A549 (cell line): ENCODE data around the gene LRIF1. TPM values are rescaled to one million over a fixed set of nuclear protein-coding genes. Genes with fewer than 3 reads are reported as not detected.

Experiments
- ATAC-seq, 2 experiments: fragments of 200-7000 bp in 1 of 2; fragments of >200 bp in 1 of 2; cut with Nextera tagmentation in 1 of 2; cut with Tn5 transposase in 1 of 2; 3 replicates each; pipeline versions ENCODE4 v1.8.0 to v1.9.1; 2018 to 2020; ENCODE audit warnings: mild to moderate bottlenecking in 1 of 2, moderate library complexity in 1 of 2
- CTCF ChIA-PET: fragments of 300-600 bp; sonication (Branson Sonifier 250); formaldehyde crosslinking; extraction: SDS; loops from one replicate; lab custom pipeline; 2021; ENCODE audit warnings: antibody characterized with exemption, inconsistent platforms; lab: Yijun Ruan, JAX
- POLR2A ChIA-PET: fragments of 350-600 bp; formaldehyde crosslinking; extraction: SDS; loops from one replicate; lab custom pipeline; 2021; ENCODE audit warnings: antibody characterized with exemption, inconsistent platforms; lab: Yijun Ruan, JAX
- DNase-seq, 2 experiments: peaks; one replicate each; pipeline versions ENCODE4 v3.0.0 to v3.0.0-alpha.2; 2011 to 2016; ENCODE audit warnings: low read depth in 1 of 2, low spot score in 1 of 2
- FAIRE-seq: peaks from 2 replicates; lab custom pipeline; 2011; peaks lifted over from hg19 to GRCh38; lab: Jason Lieb, UNC
- H3K27ac ChIP-seq, 2 experiments: fragments of >200 bp; sonication (Bioruptor Twin); formaldehyde crosslinking; 3 replicates each; pipeline ENCODE4 v1.5.1; 2016 to 2017
- H3K4me1 ChIP-seq: fragments of >200 bp; sonication (Bioruptor Twin); formaldehyde crosslinking; 3 replicates; pipeline ENCODE4 v1.6.1; 2016
- H3K4me2 ChIP-seq: fragments of >200 bp; sonication (Bioruptor Twin); formaldehyde crosslinking; 3 replicates; pipeline ENCODE4 v1.6.1; 2016
- H3K4me3 ChIP-seq: fragments of >200 bp; sonication (Bioruptor Twin); formaldehyde crosslinking; 3 replicates; pipeline ENCODE4 v1.5.1; 2016
- H3K9me3 ChIP-seq: fragments of >200 bp; sonication (Bioruptor Twin); formaldehyde crosslinking; 3 replicates; pipeline ENCODE4 v1.6.1; 2016
- CBX8 ChIP-seq: fragments of 200-600 bp; sonication (generic); IDR thresholded peaks from 2 replicates; pipeline ENCODE4 v1.6.1; 2016
- CHD2 ChIP-seq: fragments of 150-350 bp; IDR thresholded peaks from 2 replicates; pipeline ENCODE4 v1.6.1; 2014; ENCODE audit warnings: low read length; ENCODE audit not compliant: partially characterized antibody
- CHD4 ChIP-seq: fragments of 200-600 bp; sonication (generic); IDR thresholded peaks from 2 replicates; pipeline ENCODE4 v1.6.1; 2016; ENCODE audit warnings: antibody characterized with exemption, mild to moderate bottlenecking, borderline replicate concordance
- E2F6 ChIP-seq: IDR thresholded peaks from 2 replicates; pipeline ENCODE4 v1.6.1; 2012; ENCODE audit warnings: low read depth, borderline replicate concordance
- EP300 ChIP-seq, 2 experiments: fragments of >200 bp; sonication (Bioruptor Twin); formaldehyde crosslinking; IDR thresholded peaks; 2 replicates in 1 of 2; 3 replicates in 1 of 2; pipeline ENCODE4 v1.6.1; 2016 to 2017
- FOSB ChIP-seq: fragments of 250-450 bp; sonication (Bioruptor Pico); IDR thresholded peaks from 2 replicates; pipeline ENCODE4 v1.5.0; 2020; ENCODE audit warnings: mild to moderate bottlenecking, moderate library complexity
- FOSL2 ChIP-seq, 2 experiments: fragments of 450-650 bp in 1 of 2; fragments of >200 bp in 1 of 2; sonication (Bioruptor Twin) in 1 of 2; formaldehyde crosslinking; IDR thresholded peaks; 2 replicates each; pipeline versions ENCODE4 v1.5.0 to v1.6.1; 2016 to 2020; ENCODE audit warnings: mild to moderate bottlenecking in 1 of 2, moderate library complexity in 1 of 2
- FOXS1 ChIP-seq: fragments of 250-450 bp; sonication (Bioruptor Pico); IDR thresholded peaks from 2 replicates; pipeline ENCODE4 v1.5.0; 2020; ENCODE audit warnings: mild to moderate bottlenecking, moderate library complexity
- HES2 ChIP-seq: fragments of >200 bp; sonication (Bioruptor Twin); formaldehyde crosslinking; IDR thresholded peaks from 2 replicates; pipeline ENCODE4 v1.6.1; 2016
- HOXA7 ChIP-seq: fragments of 250-450 bp; sonication (Bioruptor Pico); IDR thresholded peaks from 2 replicates; pipeline ENCODE4 v1.5.0; 2020; ENCODE audit warnings: mild to moderate bottlenecking, moderate library complexity
- JUN ChIP-seq, 2 experiments: fragments of >200 bp; sonication (Bioruptor Twin); formaldehyde crosslinking; IDR thresholded peaks; 2 replicates in 1 of 2; 3 replicates in 1 of 2; pipeline ENCODE4 v1.6.1; 2016 to 2017
- KDM1A ChIP-seq: fragments of 200-600 bp; sonication (generic); IDR thresholded peaks from 2 replicates; pipeline ENCODE4 v1.6.1; 2016; ENCODE audit warnings: low read depth, mild to moderate bottlenecking
- MAZ ChIP-seq: fragments of 150-350 bp; IDR thresholded peaks from 2 replicates; pipeline ENCODE4 v1.6.1; 2014; ENCODE audit warnings: antibody characterized with exemption, low read depth, low read length, borderline replicate concordance
- MYC ChIP-seq: IDR thresholded peaks from 2 replicates; pipeline ENCODE4 v1.6.1; 2012; ENCODE audit warnings: mild to moderate bottlenecking, inconsistent platforms, low read length, improper control_type of control experiment, borderline replicate concordance
- NPAS2 ChIP-seq: fragments of 250-450 bp; sonication (Bioruptor Pico); IDR thresholded peaks from 2 replicates; pipeline ENCODE4 v1.8.0; 2022; ENCODE audit warnings: mild to moderate bottlenecking, moderate library complexity, borderline replicate concordance
- PBX3 ChIP-seq: IDR thresholded peaks from 2 replicates; pipeline ENCODE4 v1.6.1; 2012
- PHF8 ChIP-seq: fragments of 200-600 bp; sonication (generic); IDR thresholded peaks from 2 replicates; pipeline ENCODE4 v1.6.1; 2016; ENCODE audit warnings: low read depth, mild to moderate bottlenecking, antibody characterized with exemption, moderate library complexity, borderline replicate concordance
- POLR2A ChIP-seq: IDR thresholded peaks from 2 replicates; pipeline ENCODE4 v1.6.1; 2012; ENCODE audit warnings: mild to moderate bottlenecking, low read length
- POLR2AphosphoS2 ChIP-seq: conservative IDR thresholded peaks from 2 replicates; pipeline ENCODE4 v1.6.1; 2012; ENCODE audit warnings: low read length, improper control_type of control experiment, inconsistent platforms
- RAD21 ChIP-seq, 2 experiments: fragments of >200 bp in 1 of 2; sonication (Bioruptor Twin) in 1 of 2; formaldehyde crosslinking in 1 of 2; IDR thresholded peaks in 1 of 2; conservative IDR thresholded peaks in 1 of 2; 2 replicates in 1 of 2; 3 replicates in 1 of 2; pipeline ENCODE4 v1.6.1; 2012 to 2018; ENCODE audit warnings: inconsistent platforms in 1 of 2
- RCOR1 ChIP-seq: fragments of 150-350 bp; IDR thresholded peaks from 2 replicates; pipeline ENCODE4 v1.6.1; 2014; ENCODE audit warnings: antibody characterized with exemption, low read length, low read depth
- REST ChIP-seq: fragments of 200-600 bp; sonication (generic); IDR thresholded peaks from 2 replicates; pipeline ENCODE4 v1.6.1; 2016; ENCODE audit warnings: antibody characterized with exemption, mild to moderate bottlenecking, moderate library complexity
- SMC3 ChIP-seq: fragments of >200 bp; sonication (Bioruptor Twin); formaldehyde crosslinking; IDR thresholded peaks from 3 replicates; pipeline ENCODE4 v1.6.1; 2018; ENCODE audit warnings: inconsistent platforms
- USF2 ChIP-seq: fragments of 450-650 bp; IDR thresholded peaks from 2 replicates; pipeline ENCODE4 v1.6.1; 2014; ENCODE audit warnings: antibody characterized with exemption
- WGBS: methylation state at CpG from one replicate; pipeline ENCODE4 v1.1.6; 2017; ENCODE audit errors: missing lambda C conversion rate; 5-methylcytosine and 5-hydroxymethylcytosine counted together
- polyA plus RNA-seq, 4 experiments: library from polyadenylated mRNA; depleted of rRNA in 3 of 4; stranded (reverse); fragments of >200 nt; fragmentation: RNase III in 1 of 4; extraction: RNeasy Plus Mini Kit Qiagen cat#74134 plus additional on column Dnase treatment in 1 of 4; gene quantifications; 2 replicates in 3 of 4; 3 replicates in 1 of 4; pipeline ENCODE4 v1.2.3, GENCODE V29; 2011 to 2017

LRIF1 gene
- polyA plus RNA-seq, 2 of the 4 experiments (the other 2 are of a cell fraction): 16.3 to 40.8 TPM

- TF ChIP-seq E2F6 (no peak), NPAS2 (CRISPR knock-in tag) (no peak), PHF8 (no peak), HOXA7 (CRISPR knock-in tag) (no peak), CHD4 (no peak), RCOR1 (no peak), CHD2 (no peak), REST (no peak), MYC (no peak), FOSL2 (IDR thresholded peaks at IDR 0.05) (no peak), FOSL2 (CRISPR knock-in tag; IDR thresholded peaks at IDR 0.05) (no peak), HES2 (no peak), EP300 (IDR thresholded peaks at IDR 0.05) (no peak), FOXS1 (CRISPR knock-in tag) (no peak), POLR2A (no peak)
- ATAC-seq (no peak), DNase-seq (no peak), FAIRE-seq (no peak)
- WGBS: 92% methylated on average over 4 of the region's 4 CpGs
- Histone ChIP-seq H3K4me1 (no peaks in the 10 kb centered on the region), H3K4me3 (no peak overlapping the region), H3K4me2 (no peak overlapping the region), H3K9me3 (no peaks in the 10 kb centered on the region), H3K27ac (no peak overlapping the region)
- CTCF ChIA-PET: no interaction called here
- POLR2A ChIA-PET: no interaction called here
Observed at GRCh38 chr1:110956586-110956985, 7.1 kb downstream of the LRIF1 start.

- Histone ChIP-seq H3K4me1 (no peaks in the 10 kb centered on the region), H3K27ac (no peak overlapping the region), H3K4me3 (no peak overlapping the region), H3K9me3 (no peaks in the 10 kb centered on the region), H3K4me2 (no peak overlapping the region)
- FAIRE-seq (no peak), ATAC-seq (no peak), DNase-seq (no peak)
- no peak for TF ChIP-seq KDM1A
- TF ChIP-seq RAD21 (conservative IDR thresholded peaks at IDR 0.05 in 1 of 2, IDR thresholded peaks at IDR 0.05 in 1 of 2): no peak
- no peak for TF ChIP-seq FOXS1 (CRISPR knock-in tag)
- TF ChIP-seq CBX8: no peak
- TF ChIP-seq JUN (IDR thresholded peaks at IDR 0.05): no peak
- no peak for TF ChIP-seq MAZ
- no peak for TF ChIP-seq PBX3
- TF ChIP-seq RCOR1: no peak
- no peak for TF ChIP-seq HOXA7 (CRISPR knock-in tag)
- TF ChIP-seq FOSB (CRISPR knock-in tag): no peak
- no peak for TF ChIP-seq USF2
- no peak for TF ChIP-seq CHD2
- TF ChIP-seq SMC3: no peak
- no peak for TF ChIP-seq MYC
- no peak for TF ChIP-seq POLR2AphosphoS2
- TF ChIP-seq NPAS2 (CRISPR knock-in tag): no peak
- ChIA-PET CTCF (interaction anchor here (1.1 kb wide), 1 partner anchor 77 kb away, joined by 3 read pairs; no protein-coding TSS in a partner anchor), POLR2A (interaction anchor here (0.9 kb wide), 1 partner anchor 11 kb away, joined by 3 read pairs; the partner anchor contains the start of gene LRIF1)
Observed at GRCh38 chr1:110953031-110953430, 10.7 kb downstream of the LRIF1 start.
